Skeletal muscle tissue (tissue), 4 donors: Measurements from ENCODE around the gene GRIK5. TPM values are rescaled to one million over a fixed set of nuclear protein-coding genes. Genes with fewer than 3 reads are reported as not detected.

Source experiments
- H3K27ac ChIP-seq: one replicate; pipeline ENCODE4 v1.7.0; 2013; ENCODE audit warnings: mild to moderate bottlenecking, low read depth, low read length, inconsistent platforms
- H3K27me3 ChIP-seq, 3 donors: one replicate each; pipeline ENCODE4 v1.7.0; 2013; ENCODE audit warnings: low read length in 3 of 3; ENCODE audit not compliant: control insufficient read depth in 3 of 3, insufficient read depth in 3 of 3
- H3K36me3 ChIP-seq, 3 donors: one replicate each; pipeline ENCODE4 v1.7.0; 2013; ENCODE audit warnings: low read length in 3 of 3; ENCODE audit not compliant: control insufficient read depth in 3 of 3, insufficient read depth in 3 of 3
- H3K4me1 ChIP-seq, 3 donors: one replicate each; pipeline ENCODE4 v1.7.0; 2013; ENCODE audit warnings: low read length in 3 of 3, mild to moderate bottlenecking in 3 of 3; ENCODE audit not compliant: control insufficient read depth in 3 of 3, insufficient read depth in 3 of 3
- H3K4me3 ChIP-seq, 3 donors: one replicate each; pipeline ENCODE4 v1.7.0; 2013; ENCODE audit warnings: low read length in 3 of 3
- H3K9ac ChIP-seq, 3 donors: one replicate each; pipeline ENCODE4 v1.7.0; 2013; ENCODE audit warnings: low read length in 3 of 3, mild to moderate bottlenecking in 3 of 3, moderate library complexity in 2 of 3, low read depth in 1 of 3
- H3K9me3 ChIP-seq, 3 donors: one replicate each; pipeline ENCODE4 v1.7.0; 2013; ENCODE audit warnings: low read length in 3 of 3; ENCODE audit not compliant: control insufficient read depth in 3 of 3
- total RNA-seq: library from RNA; depleted of rRNA; stranded (reverse); fragments of >200 nt; gene quantifications from one replicate; pipeline ENCODE4 v1.2.3, GENCODE V29; 2014
- donor health status: Osteomylitis.

Gene GRIK5
- total RNA-seq, 1 donor from 2014 or later = 1.0 TPM

DNA sequence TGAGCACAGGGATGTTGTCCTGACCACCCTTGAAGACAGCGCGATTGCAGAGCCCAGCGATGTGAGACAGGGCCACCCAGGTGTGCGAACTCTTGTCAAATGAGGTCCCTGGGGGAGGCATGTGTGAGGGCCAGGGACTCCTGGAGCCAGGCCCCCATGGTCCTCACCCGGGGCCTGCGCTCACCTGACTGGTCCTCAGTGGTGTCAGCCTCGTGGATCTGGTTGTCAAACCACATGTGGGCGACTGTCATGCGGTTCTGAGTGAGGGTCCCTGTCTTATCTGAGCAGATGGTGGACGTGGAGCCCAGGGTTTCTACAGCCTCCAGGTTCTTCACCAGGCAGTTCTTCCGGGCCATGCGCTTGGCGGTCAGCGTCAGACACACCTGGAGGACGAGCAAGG, 88.3 kb downstream of the GRIK5 start:
- Histone ChIP-seq H3K9me3 (no peaks in the 10 kb centered on the region), H3K36me3 (no peaks in the 10 kb centered on the region), H3K4me1 (no peaks in the 10 kb centered on the region), H3K9ac (no peak overlapping the region), H3K4me3 (no peak overlapping the region), H3K27me3 (peaks cover 0 to 12% (median 1%) of the 10 kb centered on the region in 3 donors), H3K27ac (no peak overlapping the region)

- Histone ChIP-seq H3K27me3 (peaks cover 0 to 12% (median 6%) of the 10 kb centered on the region in 3 donors), H3K27ac (no peak overlapping the region), H3K36me3 (no peaks in the 10 kb centered on the region), H3K9ac (no peak overlapping the region), H3K9me3 (no peaks in the 10 kb centered on the region), H3K4me1 (no peaks in the 10 kb centered on the region), H3K4me3 (no peak overlapping the region)
These were observed 91.5 kb downstream of the GRIK5 start for GRCh38 chr19:41978470-41978869.

- H3K36me3 ChIP-seq = no peaks in the 10 kb centered on the region
- H3K27ac ChIP-seq = no peak overlapping the region
- H3K4me3 ChIP-seq = no peak overlapping the region
- peaks cover 0 to 12% (median 6%) of the 10 kb centered on the region in 3 donors for H3K27me3 ChIP-seq
- no peak overlapping the region for H3K9ac ChIP-seq
- H3K9me3 ChIP-seq = no peaks in the 10 kb centered on the region
- no peaks in the 10 kb centered on the region for H3K4me1 ChIP-seq
These were observed 92.1 kb downstream of the GRIK5 start for GRCh38 chr19:41977916-41978315.

DNA sequence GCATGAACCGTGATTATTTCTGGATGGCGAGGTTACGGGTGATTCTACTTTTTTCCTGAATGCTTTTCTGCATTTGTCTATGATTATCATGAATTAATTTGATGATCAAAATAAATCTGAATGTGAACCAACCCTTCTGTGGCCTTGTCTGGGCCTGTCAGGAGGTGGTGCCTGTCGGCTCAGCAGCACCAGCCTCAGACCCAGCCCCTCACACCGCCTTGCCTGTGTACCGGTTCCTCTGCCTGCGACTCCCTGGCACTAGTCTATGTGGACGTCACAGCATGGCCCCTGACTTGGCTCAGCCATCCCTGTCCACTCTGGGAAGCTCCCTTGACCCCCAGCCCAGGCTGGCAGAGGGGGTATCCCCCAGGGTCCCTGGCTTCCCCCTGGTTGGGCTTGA, 95.4 kb downstream of the GRIK5 start:
- Histone ChIP-seq H3K27ac (no peak overlapping the region), H3K9me3 (no peaks in the 10 kb centered on the region), H3K36me3 (no peaks in the 10 kb centered on the region), H3K4me3 (no peak overlapping the region), H3K9ac (no peak overlapping the region), H3K4me1 (no peaks in the 10 kb centered on the region), H3K27me3 (peaks cover 2 to 9% (median 3%) of the 10 kb centered on the region in 3 donors)

GRCh38 chr19:41971363-41971762, 98.6 kb downstream of the GRIK5 start:
- Histone ChIP-seq H3K9ac (no peak overlapping the region), H3K36me3 (no peaks in the 10 kb centered on the region), H3K9me3 (no peaks in the 10 kb centered on the region), H3K4me1 (no peaks in the 10 kb centered on the region), H3K27ac (no peak overlapping the region), H3K4me3 (no peak overlapping the region), H3K27me3 (peaks cover 3 to 23% (median 20%) of the 10 kb centered on the region in 3 donors)

GRCh38 chr19:41969772-41970458, 100.1 kb downstream of the GRIK5 start:
- peaks cover 3 to 24% (median 24%) of the 10 kb centered on the region in 3 donors for H3K27me3 ChIP-seq
- H3K9me3 ChIP-seq = no peaks in the 10 kb centered on the region
- H3K4me3 ChIP-seq = no peak overlapping the region
- H3K9ac ChIP-seq = no peak overlapping the region
- no peak overlapping the region for H3K27ac ChIP-seq
- no peaks in the 10 kb centered on the region for H3K4me1 ChIP-seq
- no peaks in the 10 kb centered on the region for H3K36me3 ChIP-seq

DNA sequence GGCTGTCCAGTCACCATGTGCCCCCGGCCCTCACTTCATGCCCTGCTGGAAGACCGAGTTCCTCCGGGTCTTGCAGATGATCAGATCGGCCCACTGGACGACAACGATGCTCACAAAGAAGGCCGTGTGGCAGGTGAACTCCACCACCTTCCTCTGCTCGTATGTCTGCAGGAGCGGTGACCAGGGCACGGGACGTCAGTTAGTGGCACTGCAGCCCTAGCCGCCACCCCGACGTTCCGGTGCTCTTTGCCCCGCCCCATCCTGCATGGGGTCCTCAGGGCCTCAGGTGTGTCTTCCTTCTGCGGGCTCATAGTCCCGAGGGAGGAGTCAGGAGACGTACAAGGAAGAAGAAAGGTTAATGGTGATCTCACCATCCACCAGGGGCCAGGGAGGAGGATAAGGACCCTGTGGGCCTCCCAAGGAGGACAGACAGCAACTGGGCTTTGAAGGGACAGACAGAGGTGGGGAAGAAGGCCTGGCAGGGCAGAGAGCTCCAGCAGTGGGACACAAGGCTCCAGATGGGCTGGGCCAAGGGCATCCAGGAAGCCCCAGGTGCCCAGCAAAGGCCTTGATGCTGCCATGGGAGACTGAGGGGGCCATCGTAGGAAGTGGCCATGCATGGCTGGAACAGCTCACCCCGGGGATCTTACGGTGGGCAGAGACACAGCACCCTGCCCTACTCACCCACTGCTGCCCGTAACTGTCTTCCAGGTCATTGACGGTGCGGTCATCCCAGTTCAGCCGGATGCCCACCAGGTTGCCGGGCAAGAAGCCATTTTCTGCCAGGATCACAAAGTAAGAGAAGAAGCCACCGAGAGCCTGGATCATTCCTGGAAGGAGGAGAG, 101.0 kb downstream of the GRIK5 start:
- no peak overlapping the region for H3K27ac ChIP-seq
- no peak overlapping the region for H3K9ac ChIP-seq
- H3K4me3 ChIP-seq = no peak overlapping the region
- H3K27me3 ChIP-seq = peaks cover 3 to 24% (median 24%) of the 10 kb centered on the region in 3 donors
- no peaks in the 10 kb centered on the region for H3K36me3 ChIP-seq
- no peaks in the 10 kb centered on the region for H3K9me3 ChIP-seq
- no peaks in the 10 kb centered on the region for H3K4me1 ChIP-seq

- H3K9me3 ChIP-seq = no peaks in the 10 kb centered on the region
- H3K36me3 ChIP-seq = no peaks in the 10 kb centered on the region
- H3K27me3 ChIP-seq = peaks cover 3 to 24% (median 24%) of the 10 kb centered on the region in 3 donors
- H3K9ac ChIP-seq = no peak overlapping the region
- no peak overlapping the region for H3K27ac ChIP-seq
- no peaks in the 10 kb centered on the region for H3K4me1 ChIP-seq
- no peak overlapping the region for H3K4me3 ChIP-seq
These were observed 102.8 kb downstream of the GRIK5 start for GRCh38 chr19:41967054-41967783.

DNA sequence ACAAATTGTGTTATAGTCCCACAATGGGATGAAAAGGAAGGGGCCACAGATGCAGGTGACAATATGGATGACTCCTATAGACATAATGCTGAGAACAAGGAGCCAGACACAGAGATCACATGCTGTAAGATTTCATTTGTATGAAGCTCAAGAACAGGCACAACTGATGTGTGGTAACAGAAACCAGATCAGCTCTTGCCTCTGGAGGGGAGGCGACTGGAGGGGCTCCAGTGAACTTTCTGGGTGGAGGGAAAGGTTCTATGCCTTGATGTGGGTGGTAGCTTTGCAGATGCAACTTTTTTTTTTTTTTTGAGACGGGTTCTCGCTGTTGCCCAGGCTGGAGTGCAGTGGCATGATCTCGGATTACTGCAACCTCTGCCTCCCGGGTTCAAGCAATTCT, 104.9 kb downstream of the GRIK5 start:
- Histone ChIP-seq H3K4me3 (no peak overlapping the region), H3K36me3 (no peaks in the 10 kb centered on the region), H3K4me1 (no peaks in the 10 kb centered on the region), H3K27ac (no peak overlapping the region), H3K27me3 (peaks cover 0 to 22% (median 20%) of the 10 kb centered on the region in 3 donors), H3K9ac (no peak overlapping the region), H3K9me3 (no peaks in the 10 kb centered on the region)
